HepG2 (cell line): ENCODE results near the gene CSTF2. TPM values are rescaled to one million over a fixed set of nuclear protein-coding genes. Genes with fewer than 3 reads are reported as not detected.

Source experiments
- ATAC-seq: fragments of 200-7000 bp; cut with Tn5 transposase; 3 replicates; pipeline ENCODE4 v1.9.1; 2020; ENCODE audit warnings: mild to moderate bottlenecking, moderate library complexity
- BruUV-seq: library from RNA; stranded (reverse); fragments of 400-500 nt; replicated peaks from 2 replicates; lab custom pipeline; 2021; lab: Mats Ljungman, UMichigan
- CTCF ChIA-PET: fragments of 300-600 bp; formaldehyde crosslinking; extraction: SDS; loops from one replicate; lab custom pipeline; 2021; ENCODE audit warnings: low total read pairs, inconsistent platforms, low intra/inter-chr PET ratio; lab: Yijun Ruan, JAX
- POLR2A ChIA-PET: fragments of 350-600 bp; sonication (Branson Sonifier 250); formaldehyde crosslinking; loops from one replicate; lab custom pipeline; 2020; ENCODE audit warnings: antibody characterized with exemption, inconsistent platforms; lab: Yijun Ruan, JAX
- DNase-seq: peaks from one replicate; pipeline ENCODE4 v3.0.0-alpha.2; 2015; ENCODE audit warnings: low spot score
- FAIRE-seq: peaks from 3 replicates; lab custom pipeline; 2011; peaks lifted over from hg19 to GRCh38; lab: Jason Lieb, UNC
- H2AFZ ChIP-seq: one replicate; pipeline ENCODE4 v1.6.1; 2011; ENCODE audit warnings: low read length, inconsistent platforms
- H3K27ac ChIP-seq: fragments of 300-600 bp; 3 replicates; pipeline ENCODE4 v1.8.0; 2011; ENCODE audit warnings: mixed run types, mild to moderate bottlenecking, mixed read lengths, low read length, inconsistent platforms; ENCODE audit not compliant: insufficient read depth; ENCODE audit errors: extremely low read length
- H3K27me3 ChIP-seq, 2 experiments: fragments of 200-600 bp in 1 of 2; 2 replicates in 1 of 2; 3 replicates in 1 of 2; pipeline versions ENCODE4 v1.6.0 to v1.8.0; 2011; ENCODE audit warnings: low read length in 2 of 2, mild to moderate bottlenecking in 2 of 2, moderate library complexity in 2 of 2, inconsistent platforms in 1 of 2; ENCODE audit not compliant: insufficient read depth in 2 of 2, control insufficient read depth in 1 of 2
- H3K36me3 ChIP-seq, 2 experiments: fragments of 200-600 bp in 1 of 2; replicated peaks in 1 of 2; 2 replicates in 1 of 2; 3 replicates in 1 of 2; pipeline versions ENCODE4 v1.5.1 to v1.8.0; 2011; ENCODE audit warnings: low read length in 2 of 2, inconsistent platforms in 1 of 2; ENCODE audit not compliant: insufficient read depth in 2 of 2, control insufficient read depth in 1 of 2
- H3K4me1 ChIP-seq: 2 replicates; pipeline ENCODE4 v1.5.1; 2012; ENCODE audit warnings: low read length, inconsistent platforms; ENCODE audit not compliant: insufficient read depth
- H3K4me2 ChIP-seq: 2 replicates; pipeline ENCODE4 v1.6.0; 2011; ENCODE audit warnings: low read depth, low read length, inconsistent platforms
- H3K4me3 ChIP-seq, 3 experiments: fragments of 200-600 bp in 1 of 3; sonication (generic), shearing (Covaris generic) in 1 of 3; replicated peaks in 1 of 3; 2 replicates each; pipeline ENCODE4 v1.5.1; 2011 to 2016; ENCODE audit warnings: low read length in 3 of 3, inconsistent platforms in 2 of 3, low read depth in 2 of 3, mild to moderate bottlenecking in 2 of 3, control low read depth in 1 of 3, mixed read lengths in 1 of 3; ENCODE audit not compliant: insufficient read depth in 1 of 3
- H3K79me2 ChIP-seq: one replicate; pipeline ENCODE4 v1.6.1; 2011; ENCODE audit warnings: low read length, inconsistent platforms; ENCODE audit not compliant: insufficient read depth
- H3K9ac ChIP-seq: 2 replicates; pipeline ENCODE4 v1.6.0; 2011; ENCODE audit warnings: mild to moderate bottlenecking, low read depth, low read length, inconsistent platforms; ENCODE audit not compliant: insufficient read depth
- H3K9me3 ChIP-seq: 2 replicates; pipeline ENCODE4 v1.5.1; 2012; ENCODE audit warnings: mild to moderate bottlenecking, low read length
- H4K20me1 ChIP-seq: 2 replicates; pipeline ENCODE4 v1.6.0; 2011; ENCODE audit warnings: inconsistent platforms, mild to moderate bottlenecking, low read length, moderate library complexity; ENCODE audit not compliant: insufficient read depth
- AKAP8 ChIP-seq: sonication (generic); formaldehyde crosslinking; IDR thresholded peaks from 2 replicates; pipeline ENCODE4 v1.5.1; 2020; ENCODE audit warnings: mild to moderate bottlenecking, missing genetic modification reagents
- KLF12 ChIP-seq: sonication (generic); formaldehyde crosslinking; IDR thresholded peaks from 2 replicates; pipeline ENCODE4 v1.4.0; 2020; ENCODE audit warnings: missing genetic modification reagents, borderline replicate concordance
- MBNL3 ChIP-seq: fragments of 250-450 bp; sonication (Bioruptor Pico); conservative IDR thresholded peaks from 2 replicates; pipeline ENCODE4 v1.8.0; 2022; ENCODE audit warnings: mild to moderate bottlenecking, inconsistent platforms
- PHF8 ChIP-seq: sonication (generic); formaldehyde crosslinking; IDR thresholded peaks from 2 replicates; pipeline ENCODE4 v1.5.0; 2020; ENCODE audit warnings: missing genetic modification reagents
- PTBP1 ChIP-seq: fragments of 200-400 bp; formaldehyde crosslinking; IDR thresholded peaks from 2 replicates; pipeline ENCODE4 v1.6.1; 2018; ENCODE audit warnings: low read length, low read depth; ENCODE audit not compliant: poor library complexity, severe bottlenecking
- RARA ChIP-seq: IDR thresholded peaks from 2 replicates; pipeline ENCODE4 v1.6.1; 2016; ENCODE audit warnings: missing genetic modification reagents, missing compliant biosample characterization
- RBM39 ChIP-seq: fragments of 200-400 bp; formaldehyde crosslinking; IDR thresholded peaks from one replicate; pipeline ENCODE4 v1.6.1; 2018; ENCODE audit warnings: antibody characterized with exemption, mild to moderate bottlenecking, low read depth, low read length; ENCODE audit not compliant: poor library complexity, severe bottlenecking
- TFDP1 ChIP-seq: IDR thresholded peaks from 2 replicates; pipeline ENCODE4 v1.6.1; 2016; ENCODE audit warnings: missing compliant biosample characterization, missing genetic modification reagents, borderline replicate concordance
- THYN1 ChIP-seq: sonication (generic); formaldehyde crosslinking; IDR thresholded peaks from 2 replicates; pipeline ENCODE4 v1.8.1; 2023; ENCODE audit warnings: low read depth, mild to moderate bottlenecking, moderate library complexity, missing genetic modification reagents, borderline replicate concordance
- ZBTB49 ChIP-seq: sonication (generic); formaldehyde crosslinking; IDR thresholded peaks from 2 replicates; pipeline ENCODE4 v1.4.0; 2020; ENCODE audit warnings: missing genetic modification reagents, borderline replicate concordance
- ZNF512 ChIP-seq: sonication (generic); formaldehyde crosslinking; IDR thresholded peaks from 2 replicates; pipeline ENCODE4 v1.4.0; 2020; ENCODE audit warnings: mild to moderate bottlenecking, missing genetic modification reagents
- ZNF563 ChIP-seq: sonication (generic); formaldehyde crosslinking; IDR thresholded peaks from 2 replicates; pipeline ENCODE4 v1.8.0; 2022; ENCODE audit warnings: mild to moderate bottlenecking, moderate library complexity, missing genetic modification reagents
- ZNF782 ChIP-seq: sonication (generic); formaldehyde crosslinking; IDR thresholded peaks from 2 replicates; pipeline ENCODE4 v1.4.0; 2020; ENCODE audit warnings: missing genetic modification reagents, mild to moderate bottlenecking, borderline replicate concordance
- ZSCAN30 ChIP-seq: sonication (generic); formaldehyde crosslinking; IDR thresholded peaks from 2 replicates; pipeline ENCODE4 v1.5.0; 2020; ENCODE audit warnings: mild to moderate bottlenecking, missing genetic modification reagents
- WGBS: methylation state at CpG from one replicate; pipeline ENCODE4 v1.1.6; 2017; ENCODE audit warnings: low lambda C conversion rate; 5-methylcytosine and 5-hydroxymethylcytosine counted together
- in situ Hi-C: cut with HindIII; loops from 2 replicates; pipeline ENCODE4 v1.10.0; 2017; ENCODE audit warnings: low pct_unique_long_range_greater_than_20kb; ENCODE audit not compliant: extremely low pct_ligation_motif_present
- intact Hi-C: fragments of 100-400 bp; cut with micrococcal nuclease; formaldehyde crosslinking; loops from one replicate; pipeline ENCODE4 v1.10.0; 2022; ENCODE audit not compliant: unreplicated experiment
- polyA plus RNA-seq, 8 experiments: library from polyadenylated mRNA; depleted of rRNA in 3 of 8; stranded (reverse) in 7 of 8; unstranded in 1 of 8; fragments of >200 nt; fragmentation: Illumina TruSeq in 4 of 8; extraction: Trizol in 4 of 8; gene quantifications; 2 replicates each; pipeline versions ENCODE4 v1.2.1 to v1.2.3, GENCODE V29; 2011 to 2016; ENCODE audit warnings: low read depth in 4 of 8, missing spikeins in 1 of 8, mixed read lengths in 1 of 8; ENCODE audit not compliant: insufficient read depth in 1 of 8
- total RNA-seq, 5 experiments: library from RNA; depleted of rRNA; stranded (reverse); fragments of >200 nt; fragmentation: Illumina TruSeq; extraction: Trizol; gene quantifications; 2 replicates each; pipeline ENCODE4 v1.2.3, GENCODE V29; 2016; ENCODE audit warnings: low read depth in 1 of 5

The CSTF2 gene
- total and polyA plus RNA-seq, 2 of the 13 experiments (the other 11 are each of a cell fraction or from before 2014, with no cell fraction given), result 19.7 to 26.7 TPM

GRCh38 chrX:100802843-100803242, 17.3 kb upstream of the CSTF2 start:
- FAIRE-seq (no peak), ATAC-seq (no peak), DNase-seq (no peak)
- H4K20me1 ChIP-seq, result no peaks in the 10 kb centered on the region
- H3K36me3 ChIP-seq, result no peaks in the 10 kb centered on the region
- ChIA-PET CTCF (no interaction called here), POLR2A (no interaction called here)
- H3K9me3 ChIP-seq, result no peaks in the 10 kb centered on the region
- no peak overlapping the region for H3K27ac ChIP-seq
- TF ChIP-seq THYN1 (CRISPR knock-in tag), result no peak
- no peak for TF ChIP-seq TFDP1
- no peaks in the 10 kb centered on the region for H3K4me1 ChIP-seq
- intact Hi-C loops (no loop called here), in situ Hi-C loops (no loop called here)
- H2AFZ ChIP-seq, result no peak overlapping the region
- H3K79me2 ChIP-seq, result no peaks in the 10 kb centered on the region
- H3K4me2 ChIP-seq, result no peak overlapping the region
- no TSS peak for BruUV-seq
- H3K9ac ChIP-seq, result no peak overlapping the region
- no peak overlapping the region for H3K4me3 ChIP-seq
- H3K27me3 ChIP-seq, result 0 out of 5 replicates have a peak, but pooled peaks cover 0 to 2% of the 10 kb centered on the region in 2 experiments
- WGBS, result 0% methylated on average over 3 of the region's 3 CpGs

- Histone ChIP-seq H3K4me3 (no peak overlapping the region), H3K4me1 (no peaks in the 10 kb centered on the region), H3K27ac (no peak overlapping the region), H3K4me2 (no peak overlapping the region), H3K36me3 (no peaks in the 10 kb centered on the region), H3K79me2 (no peaks in the 10 kb centered on the region), H3K9me3 (no peaks in the 10 kb centered on the region), H3K27me3 (0 out of 5 replicates have a peak, but pooled peaks cover 0 to 2% of the 10 kb centered on the region in 2 experiments), H4K20me1 (no peaks in the 10 kb centered on the region), H2AFZ (no peak overlapping the region), H3K9ac (no peak overlapping the region)
- no TSS peak for BruUV-seq
- in situ Hi-C loops (no loop called here), intact Hi-C loops (no loop called here)
- FAIRE-seq (no peak), ATAC-seq (no peak), DNase-seq (no peak)
- no CpG with 5 or more reads among the region's 1 CpG for WGBS
- ChIA-PET CTCF (no interaction called here), POLR2A (no interaction called here)
- TF ChIP-seq ZBTB49 (CRISPR knock-in tag) (no peak), ZNF563 (no peak), RBM39 (no peak), PTBP1 (no peak), KLF12 (CRISPR knock-in tag) (no peak), ZNF782 (CRISPR knock-in tag) (no peak), PHF8 (no peak), RARA (CRISPR knock-in tag) (no peak), AKAP8 (CRISPR knock-in tag) (no peak), MBNL3 (CRISPR knock-in tag) (no peak), ZNF512 (CRISPR knock-in tag) (no peak), ZSCAN30 (CRISPR knock-in tag) (no peak)
Observed at GRCh38 chrX:100804780-100805179, 15.4 kb upstream of the CSTF2 start.
